GM12878 (cell line): ENCODE measurements around the gene ODC1. TPM values are rescaled to one million over a fixed set of nuclear protein-coding genes. Genes with fewer than 3 reads are reported as not detected.

Source experiments
- BHLHE40 ChIP-seq, 2 experiments: fragments of 450-650 bp in 1 of 2; IDR thresholded peaks; 2 replicates each; pipeline ENCODE4 v1.6.1; 2011 to 2017; ENCODE audit warnings: low read depth in 2 of 2, borderline replicate concordance in 1 of 2, improper control_type of control experiment in 1 of 2, low read length in 1 of 2, mild to moderate bottlenecking in 1 of 2
- CHD2 ChIP-seq: IDR thresholded peaks from 2 replicates; pipeline ENCODE4 v1.6.1; 2011; ENCODE audit warnings: low read depth, low read length, improper control_type of control experiment, borderline replicate concordance
- CTCF ChIP-seq, 3 experiments: IDR thresholded peaks in 2 of 3; conservative IDR thresholded peaks in 1 of 3; 2 replicates each; pipeline ENCODE4 v1.5.1; 2011; ENCODE audit warnings: low read depth in 3 of 3, low read length in 3 of 3, mild to moderate bottlenecking in 3 of 3, control low read depth in 2 of 3, moderate library complexity in 2 of 3, inconsistent platforms in 1 of 3, mixed read lengths in 1 of 3; ENCODE audit not compliant: control insufficient read depth in 2 of 3, insufficient read depth in 1 of 3; ENCODE audit errors: extremely low read depth in 1 of 3
- ESRRA ChIP-seq: IDR thresholded peaks from 2 replicates; pipeline ENCODE4 v1.6.1; 2012; ENCODE audit warnings: mild to moderate bottlenecking, low read length, improper control_type of control experiment
- IRF4 ChIP-seq: IDR thresholded peaks from 2 replicates; pipeline ENCODE4 v1.6.1; 2011; ENCODE audit warnings: low read depth, low read length
- KAT2A ChIP-seq: conservative IDR thresholded peaks from 2 replicates; pipeline ENCODE4 v1.6.1; 2011; ENCODE audit warnings: low read depth, low read length; ENCODE audit not compliant: control insufficient read depth
- LARP7 ChIP-seq: fragments of 450-650 bp; IDR thresholded peaks from 2 replicates; pipeline ENCODE4 v1.6.1; 2017; ENCODE audit warnings: mild to moderate bottlenecking
- NBN ChIP-seq: fragments of 450-650 bp; IDR thresholded peaks from 2 replicates; pipeline ENCODE4 v1.6.1; 2016
- NFYB ChIP-seq: IDR thresholded peaks from 2 replicates; pipeline ENCODE4 v1.6.1; 2011; ENCODE audit warnings: low read depth, mild to moderate bottlenecking, low read length, improper control_type of control experiment, moderate library complexity; ENCODE audit not compliant: insufficient read depth
- PKNOX1 ChIP-seq: fragments of 450-650 bp; IDR thresholded peaks from 2 replicates; pipeline ENCODE4 v1.6.1; 2016; ENCODE audit warnings: mild to moderate bottlenecking
- PML ChIP-seq: IDR thresholded peaks from 2 replicates; pipeline ENCODE4 v1.6.1; 2012; ENCODE audit warnings: low read length, inconsistent platforms
- POU2F2 ChIP-seq: IDR thresholded peaks from 3 replicates; pipeline ENCODE4 v1.6.1; 2011; ENCODE audit warnings: low read depth, mild to moderate bottlenecking, low read length, borderline replicate concordance
- RB1 ChIP-seq: fragments of 450-650 bp; formaldehyde crosslinking; IDR thresholded peaks from 2 replicates; pipeline ENCODE4 v1.6.1; 2017; ENCODE audit warnings: mild to moderate bottlenecking, borderline replicate concordance
- RUNX3 ChIP-seq: IDR thresholded peaks from 2 replicates; pipeline ENCODE4 v1.6.1; 2012; ENCODE audit warnings: low read length, inconsistent platforms
- SMARCA5 ChIP-seq: fragments of 450-650 bp; IDR thresholded peaks from 2 replicates; pipeline ENCODE4 v1.6.1; 2017; ENCODE audit warnings: mild to moderate bottlenecking
- TARDBP ChIP-seq: IDR thresholded peaks from 2 replicates; pipeline ENCODE4 v1.6.1; 2016; ENCODE audit warnings: borderline replicate concordance
- WRNIP1 ChIP-seq: IDR thresholded peaks from 2 replicates; pipeline ENCODE4 v1.6.1; 2011; ENCODE audit warnings: low read depth, low read length, improper control_type of control experiment, borderline replicate concordance
- polyA plus RNA-seq, 11 experiments: library from polyadenylated mRNA; depleted of rRNA in 4 of 11; unstranded in 6 of 11; stranded (reverse) in 5 of 11; fragments of >200 nt; fragmentation: Nextera tagmentation in 4 of 11; fragmentation: Illumina TruSeq in 1 of 11; extraction: Ambion mirVana in 4 of 11; extraction: Trizol in 1 of 11; gene quantifications; 1 replicate in 1 of 11; 2 replicates in 10 of 11; pipeline versions ENCODE4 v1.2.1 to v1.2.3, GENCODE V29; 2011 to 2016; ENCODE audit warnings: inconsistent platforms in 2 of 11, missing spikeins in 2 of 11, low read depth in 1 of 11
- total RNA-seq, 4 experiments: library from RNA; depleted of rRNA in 3 of 4; stranded (reverse); fragments of >200 nt in 3 of 4; fragmentation: Illumina TruSeq in 1 of 4; extraction: Trizol in 1 of 4; gene quantifications; 2 replicates each; pipeline versions ENCODE4 v1.2.1 to v1.2.3, GENCODE V29; 2013 to 2021
- TF ChIP-seq, protein P1 (sequence below): fragments of 450-650 bp; IDR thresholded peaks from 2 replicates; pipeline ENCODE4 v1.6.1; 2018; ENCODE audit warnings: mild to moderate bottlenecking, low read depth, moderate library complexity; ENCODE audit not compliant: partially characterized antibody
- TF ChIP-seq, protein P2 (sequence below): IDR thresholded peaks from 2 replicates; pipeline ENCODE4 v1.6.1; 2011; ENCODE audit warnings: mild to moderate bottlenecking, low read depth, low read length, moderate library complexity; ENCODE audit not compliant: insufficient replicate concordance
- TF ChIP-seq, protein P3 (sequence below): fragments of 450-650 bp; IDR thresholded peaks from 2 replicates; pipeline ENCODE4 v1.6.1; 2016; ENCODE audit warnings: mild to moderate bottlenecking

ODC1 gene
- total and polyA plus RNA-seq, 10 of the 15 experiments (the other 5 are each of a cell fraction or from before 2014, with no cell fraction given), result 68.5 to 441 (median 340) TPM

GRCh38 chr2:10408649-10409579 is 39.2 kb downstream of the ODC1 start (continued):
- TF ChIP-seq CTCF (IDR thresholded peaks at IDR 0.05 in 2 of 3, conservative IDR thresholded peaks at IDR 0.05 in 1 of 3; ENCODE audit: control insufficient read depth in 2 of 3, extremely low read depth in 1 of 3, insufficient read depth in 1 of 3, low read depth in 3 of 3, low read length in 3 of 3) (peak; percentile 95 to 99 (median 99); a peak in 5 of 6 replicates), KAT2A (no peak), ESRRA (0 out of 2 replicates have a peak, but pooled peaks have one; percentile 30), SMARCA5 (peak; percentile 88; the same call in 1 of the 2 replicates), TARDBP (no peak), PKNOX1 (no peak; the same call in 1 of the 2 replicates), RUNX3 (0 out of 2 replicates have a peak, but pooled peaks have one; percentile 13), NBN (peak; percentile 18; the same call in 1 of the 2 replicates), IRF4 (peak; percentile 32; the same call in 1 of the 2 replicates), LARP7 (peak; percentile 73; the same call in 1 of the 2 replicates), WRNIP1 (no peak), CHD2 (0 out of 2 replicates have a peak, but pooled peaks have one; percentile 42), POU2F2 (peak; percentile 42; the same call in 1 of the 3 replicates), NFYB (peak; percentile 55; the same call in 1 of the 2 replicates), BHLHE40 (IDR thresholded peaks at IDR 0.05; ENCODE audit: borderline replicate concordance in 1 of 2, low read depth in 2 of 2, low read length in 1 of 2) (peak; percentile 75 to 84; a peak in 3 of 4 replicates), PML (no peak), RB1 (peak; percentile 22; the same call in 1 of the 2 replicates)
- TF ChIP-seq, protein P1, sequence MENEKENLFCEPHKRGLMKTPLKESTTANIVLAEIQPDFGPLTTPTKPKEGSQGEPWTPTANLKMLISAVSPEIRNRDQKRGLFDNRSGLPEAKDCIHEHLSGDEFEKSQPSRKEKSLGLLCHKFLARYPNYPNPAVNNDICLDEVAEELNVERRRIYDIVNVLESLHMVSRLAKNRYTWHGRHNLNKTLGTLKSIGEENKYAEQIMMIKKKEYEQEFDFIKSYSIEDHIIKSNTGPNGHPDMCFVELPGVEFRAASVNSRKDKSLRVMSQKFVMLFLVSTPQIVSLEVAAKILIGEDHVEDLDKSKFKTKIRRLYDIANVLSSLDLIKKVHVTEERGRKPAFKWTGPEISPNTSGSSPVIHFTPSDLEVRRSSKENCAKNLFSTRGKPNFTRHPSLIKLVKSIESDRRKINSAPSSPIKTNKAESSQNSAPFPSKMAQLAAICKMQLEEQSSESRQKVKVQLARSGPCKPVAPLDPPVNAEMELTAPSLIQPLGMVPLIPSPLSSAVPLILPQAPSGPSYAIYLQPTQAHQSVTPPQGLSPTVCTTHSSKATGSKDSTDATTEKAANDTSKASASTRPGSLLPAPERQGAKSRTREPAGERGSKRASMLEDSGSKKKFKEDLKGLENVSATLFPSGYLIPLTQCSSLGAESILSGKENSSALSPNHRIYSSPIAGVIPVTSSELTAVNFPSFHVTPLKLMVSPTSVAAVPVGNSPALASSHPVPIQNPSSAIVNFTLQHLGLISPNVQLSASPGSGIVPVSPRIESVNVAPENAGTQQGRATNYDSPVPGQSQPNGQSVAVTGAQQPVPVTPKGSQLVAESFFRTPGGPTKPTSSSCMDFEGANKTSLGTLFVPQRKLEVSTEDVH, result peak; percentile 24
- TF ChIP-seq, protein P2, sequence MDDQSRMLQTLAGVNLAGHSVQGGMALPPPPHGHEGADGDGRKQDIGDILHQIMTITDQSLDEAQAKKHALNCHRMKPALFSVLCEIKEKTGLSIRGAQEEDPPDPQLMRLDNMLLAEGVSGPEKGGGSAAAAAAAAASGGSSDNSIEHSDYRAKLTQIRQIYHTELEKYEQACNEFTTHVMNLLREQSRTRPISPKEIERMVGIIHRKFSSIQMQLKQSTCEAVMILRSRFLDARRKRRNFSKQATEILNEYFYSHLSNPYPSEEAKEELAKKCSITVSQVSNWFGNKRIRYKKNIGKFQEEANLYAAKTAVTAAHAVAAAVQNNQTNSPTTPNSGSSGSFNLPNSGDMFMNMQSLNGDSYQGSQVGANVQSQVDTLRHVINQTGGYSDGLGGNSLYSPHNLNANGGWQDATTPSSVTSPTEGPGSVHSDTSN, result no peak
- TF ChIP-seq, protein P3, sequence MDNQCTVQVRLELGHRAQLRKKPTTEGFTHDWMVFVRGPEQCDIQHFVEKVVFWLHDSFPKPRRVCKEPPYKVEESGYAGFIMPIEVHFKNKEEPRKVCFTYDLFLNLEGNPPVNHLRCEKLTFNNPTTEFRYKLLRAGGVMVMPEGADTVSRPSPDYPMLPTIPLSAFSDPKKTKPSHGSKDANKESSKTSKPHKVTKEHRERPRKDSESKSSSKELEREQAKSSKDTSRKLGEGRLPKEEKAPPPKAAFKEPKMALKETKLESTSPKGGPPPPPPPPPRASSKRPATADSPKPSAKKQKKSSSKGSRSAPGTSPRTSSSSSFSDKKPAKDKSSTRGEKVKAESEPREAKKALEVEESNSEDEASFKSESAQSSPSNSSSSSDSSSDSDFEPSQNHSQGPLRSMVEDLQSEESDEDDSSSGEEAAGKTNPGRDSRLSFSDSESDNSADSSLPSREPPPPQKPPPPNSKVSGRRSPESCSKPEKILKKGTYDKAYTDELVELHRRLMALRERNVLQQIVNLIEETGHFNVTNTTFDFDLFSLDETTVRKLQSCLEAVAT, result no peak
